Keratinocyte (primary cell): Measurements from ENCODE around the gene DPYD. TPM values are rescaled to one million over a fixed set of nuclear protein-coding genes. Genes with fewer than 3 reads are reported as not detected.

Source experiments
- DNase-seq: peaks from one replicate; pipeline ENCODE4 v3.0.0-alpha.2; 2011; ENCODE audit warnings: low read depth, missing footprints, low spot score
- FAIRE-seq: peaks from 2 replicates; lab custom pipeline; 2011; peaks lifted over from hg19 to GRCh38; lab: Jason Lieb, UNC
- H2AFZ ChIP-seq: 2 replicates; pipeline ENCODE4 v1.6.0; 2012; ENCODE audit warnings: low read length, control low read depth, inconsistent platforms; ENCODE audit not compliant: control insufficient read depth
- H3K27ac ChIP-seq: 2 replicates; pipeline ENCODE4 v1.5.1; 2011; ENCODE audit warnings: low read length; ENCODE audit not compliant: control insufficient read depth, insufficient read depth
- H3K27me3 ChIP-seq: 3 replicates; pipeline ENCODE4 v1.6.0; 2011; ENCODE audit warnings: low read length; ENCODE audit not compliant: control insufficient read depth, insufficient read depth; ENCODE audit errors: extremely low read depth
- H3K36me3 ChIP-seq, 2 experiments: 2 replicates in 1 of 2; 3 replicates in 1 of 2; pipeline ENCODE4 v1.5.1; 2011; ENCODE audit warnings: low read length in 2 of 2, mild to moderate bottlenecking in 1 of 2; ENCODE audit not compliant: control insufficient read depth in 2 of 2, insufficient read depth in 2 of 2; ENCODE audit errors: extremely low read depth in 1 of 2
- H3K4me1 ChIP-seq: 3 replicates; pipeline ENCODE4 v1.5.1; 2011; ENCODE audit warnings: low read length; ENCODE audit not compliant: control insufficient read depth, insufficient read depth; ENCODE audit errors: extremely low read depth
- H3K4me2 ChIP-seq: 3 replicates; pipeline ENCODE4 v1.6.0; 2011; ENCODE audit warnings: low read depth, low read length; ENCODE audit not compliant: control insufficient read depth, insufficient read depth; ENCODE audit errors: extremely low read depth
- H3K4me3 ChIP-seq, 3 experiments: fragments of 200-600 bp in 1 of 3; sonication (generic) in 1 of 3; 2 replicates in 2 of 3; 3 replicates in 1 of 3; pipeline ENCODE4 v1.5.1; 2011 to 2016; ENCODE audit warnings: low read length in 3 of 3, mild to moderate bottlenecking in 3 of 3, control low read depth in 2 of 3, inconsistent platforms in 1 of 3, low read depth in 1 of 3, mixed read lengths in 1 of 3, mixed run types in 1 of 3, moderate library complexity in 1 of 3; ENCODE audit not compliant: control insufficient read depth in 2 of 3, insufficient read depth in 2 of 3; ENCODE audit errors: extremely low read depth in 1 of 3
- H3K79me2 ChIP-seq: 2 replicates; pipeline ENCODE4 v1.6.0; 2012; ENCODE audit warnings: low read length; ENCODE audit not compliant: control insufficient read depth, insufficient read depth
- H3K9ac ChIP-seq: 3 replicates; pipeline ENCODE4 v1.6.0; 2011; ENCODE audit warnings: low read length; ENCODE audit not compliant: control insufficient read depth, insufficient read depth; ENCODE audit errors: extremely low read depth
- H3K9me1 ChIP-seq: 3 replicates; pipeline ENCODE4 v1.6.0; 2011; ENCODE audit warnings: low read length; ENCODE audit not compliant: control insufficient read depth, insufficient read depth; ENCODE audit errors: extremely low read depth
- H3K9me3 ChIP-seq: 2 replicates; pipeline ENCODE4 v1.5.1; 2012; ENCODE audit warnings: low read depth, low read length; ENCODE audit not compliant: control insufficient read depth
- H4K20me1 ChIP-seq: 3 replicates; pipeline ENCODE4 v1.6.0; 2011; ENCODE audit warnings: low read length; ENCODE audit not compliant: control insufficient read depth, insufficient read depth; ENCODE audit errors: extremely low read depth
- EZH2 ChIP-seq: IDR thresholded peaks from one replicate; pipeline ENCODE4 v1.6.1; 2012; ENCODE audit warnings: inconsistent platforms, mild to moderate bottlenecking, low read length, moderate library complexity
- dilution Hi-C: fragments of 300-500 bp; cut with MboI; formaldehyde crosslinking; loops from one replicate; pipeline ENCODE4 v1.7.0; 2020; ENCODE audit warnings: low sequenced_read_pairs; ENCODE audit not compliant: extremely low pct_ligation_motif_present
- polyA plus RNA-seq, 5 experiments: library from polyadenylated mRNA; depleted of rRNA in 3 of 5; stranded (reverse) in 3 of 5; stranded (forward) in 1 of 5; unstranded in 1 of 5; fragments of >200 nt; gene quantifications; 1 replicate in 1 of 5; 2 replicates in 3 of 5; 3 replicates in 1 of 5; pipeline versions ENCODE4 v1.2.1 to v1.2.3, GENCODE V29; 2011 to 2012; ENCODE audit warnings: missing spikeins in 2 of 5, low read depth in 1 of 5, low replicate concordance in 1 of 5
- TF ChIP-seq, protein P1 (sequence below), 3 experiments: IDR thresholded peaks in 1 of 3; conservative IDR thresholded peaks in 1 of 3; optimal IDR thresholded peaks in 1 of 3; 2 replicates in 2 of 3; 3 replicates in 1 of 3; pipeline versions ENCODE3 to v1.5.1; 2011; ENCODE audit warnings: low read length in 3 of 3, mild to moderate bottlenecking in 3 of 3, moderate library complexity in 2 of 3, control low read depth in 1 of 3, inconsistent platforms in 1 of 3; ENCODE audit not compliant: insufficient read depth in 2 of 3; ENCODE audit errors: extremely low read depth in 1 of 3

DPYD gene
- polyA plus RNA-seq, 1 donor (not counting 4 experiments of a cell fraction or from before 2014, with no cell fraction given) = 1.9 TPM

- FAIRE-seq (peak; percentile 46), DNase-seq (no peak)
- H3K9ac ChIP-seq = peak overlapping the region; percentile 81
- H3K27ac ChIP-seq = peak overlapping the region; percentile 68
- H3K79me2 ChIP-seq = no peaks in the 10 kb centered on the region
- no peaks in the 10 kb centered on the region for H3K27me3 ChIP-seq
- no peaks in the 10 kb centered on the region for H4K20me1 ChIP-seq
- H3K9me3 ChIP-seq = no peaks in the 10 kb centered on the region
- peak overlapping the region; percentile 90 for H3K4me2 ChIP-seq
- H3K4me1 ChIP-seq = peaks cover 8% of the 10 kb centered on the region
- dilution Hi-C loops = no loop called here
- H3K4me3 ChIP-seq = peak overlapping the region; percentile 70 to 92 (median 83)
- peak overlapping the region; percentile 100 for H2AFZ ChIP-seq
- H3K9me1 ChIP-seq = no peaks in the 10 kb centered on the region
- no peaks in the 10 kb centered on the region for H3K36me3 ChIP-seq
- TF ChIP-seq, protein P1, sequence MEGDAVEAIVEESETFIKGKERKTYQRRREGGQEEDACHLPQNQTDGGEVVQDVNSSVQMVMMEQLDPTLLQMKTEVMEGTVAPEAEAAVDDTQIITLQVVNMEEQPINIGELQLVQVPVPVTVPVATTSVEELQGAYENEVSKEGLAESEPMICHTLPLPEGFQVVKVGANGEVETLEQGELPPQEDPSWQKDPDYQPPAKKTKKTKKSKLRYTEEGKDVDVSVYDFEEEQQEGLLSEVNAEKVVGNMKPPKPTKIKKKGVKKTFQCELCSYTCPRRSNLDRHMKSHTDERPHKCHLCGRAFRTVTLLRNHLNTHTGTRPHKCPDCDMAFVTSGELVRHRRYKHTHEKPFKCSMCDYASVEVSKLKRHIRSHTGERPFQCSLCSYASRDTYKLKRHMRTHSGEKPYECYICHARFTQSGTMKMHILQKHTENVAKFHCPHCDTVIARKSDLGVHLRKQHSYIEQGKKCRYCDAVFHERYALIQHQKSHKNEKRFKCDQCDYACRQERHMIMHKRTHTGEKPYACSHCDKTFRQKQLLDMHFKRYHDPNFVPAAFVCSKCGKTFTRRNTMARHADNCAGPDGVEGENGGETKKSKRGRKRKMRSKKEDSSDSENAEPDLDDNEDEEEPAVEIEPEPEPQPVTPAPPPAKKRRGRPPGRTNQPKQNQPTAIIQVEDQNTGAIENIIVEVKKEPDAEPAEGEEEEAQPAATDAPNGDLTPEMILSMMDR (optimal IDR thresholded peaks at IDR 0.05 in 1 of 3, IDR thresholded peaks at IDR 0.05 in 1 of 3, conservative IDR thresholded peaks at IDR 0.05 in 1 of 3; ENCODE audit: extremely low read depth in 1 of 3, insufficient read depth in 2 of 3, low read length in 3 of 3) = no peak
- no peak for TF ChIP-seq EZH2
These were observed 480 bp downstream of the DPYD start for GRCh38 chr1:97920276-97920831.

GRCh38 chr1:97919585-97920261 is 1.1 kb downstream of the DPYD start:
- H3K4me2 ChIP-seq = peak overlapping the region; percentile 90
- H2AFZ ChIP-seq = peak overlapping the region; percentile 100
- H3K27me3 ChIP-seq = no peaks in the 10 kb centered on the region
- dilution Hi-C loops = no loop called here
- no peaks in the 10 kb centered on the region for H3K36me3 ChIP-seq
- H3K4me3 ChIP-seq = peak overlapping the region; percentile 70 to 92 (median 83)
- H3K9me1 ChIP-seq = no peaks in the 10 kb centered on the region
- no peaks in the 10 kb centered on the region for H3K79me2 ChIP-seq
- no peaks in the 10 kb centered on the region for H3K9me3 ChIP-seq
- TF ChIP-seq, protein P1 (optimal IDR thresholded peaks at IDR 0.05 in 1 of 3, IDR thresholded peaks at IDR 0.05 in 1 of 3, conservative IDR thresholded peaks at IDR 0.05 in 1 of 3; ENCODE audit: extremely low read depth in 1 of 3, insufficient read depth in 2 of 3, low read length in 3 of 3) = no peak
- no peak for TF ChIP-seq EZH2
- FAIRE-seq (no peak), DNase-seq (no peak)
- peaks cover 4% of the 10 kb centered on the region for H3K4me1 ChIP-seq
- H3K9ac ChIP-seq = peak overlapping the region; percentile 81
- peak overlapping the region; percentile 28 for H3K27ac ChIP-seq
- no peaks in the 10 kb centered on the region for H4K20me1 ChIP-seq
